ENCODE measurements around the gene GABRB3.

GRCh38 chr15:26571346-26571745 is 201.5 kb downstream of the GABRB3 start:
- TF ChIP-seq POLR2A (IDR thresholded peaks at IDR 0.05) (no peak), CTCF (IDR thresholded peaks at IDR 0.05) (no peak)
